DMS114 treated with DMSO at 0.1 percent for 48 hours (cell line): ENCODE measurements around the gene GTF3C1.
"Not testable (repeated sequence)": the region's sequence is repeated elsewhere in the genome, so short reads cannot be mapped to it uniquely, and the experiment has no call there.

ENCODE experiments used
- DNase-seq: peaks from one replicate; lab custom pipeline; 2025; ENCODE audit not compliant: unreplicated experiment; lab: John Stamatoyannopoulos, UW

Gene GTF3C1

DNA sequence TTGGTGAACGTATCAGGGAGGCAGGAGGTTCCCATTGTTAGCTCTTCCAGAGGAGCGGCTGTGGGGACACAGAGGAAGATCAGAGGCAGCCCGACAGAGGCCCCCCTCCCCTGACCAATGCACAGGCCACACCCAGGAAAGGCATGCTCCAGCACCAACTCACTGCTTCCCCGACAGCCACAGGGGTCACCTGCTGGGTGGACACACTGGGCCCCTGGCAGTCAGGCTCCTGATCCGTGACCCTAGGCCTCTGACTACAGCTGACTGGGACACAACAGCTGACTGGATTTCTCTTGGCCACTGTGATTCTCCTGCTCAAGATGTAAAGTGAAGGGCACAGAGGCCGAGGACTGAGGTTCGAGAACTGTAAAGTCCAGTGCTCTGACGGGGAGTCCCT lies 84.2 kb downstream of the GTF3C1 start:
- no peak for DNase-seq

GRCh38 chr16:27464626-27465482 lies 84.9 kb downstream of the GTF3C1 start:
- DNase-seq = no peak

GRCh38 chr16:27463741-27464591 lies 85.7 kb downstream of the GTF3C1 start:
- no peak for DNase-seq

- DNase-seq = no peak
Observed at GRCh38 chr16:27462846-27463682, 86.6 kb downstream of the GTF3C1 start.

DNA sequence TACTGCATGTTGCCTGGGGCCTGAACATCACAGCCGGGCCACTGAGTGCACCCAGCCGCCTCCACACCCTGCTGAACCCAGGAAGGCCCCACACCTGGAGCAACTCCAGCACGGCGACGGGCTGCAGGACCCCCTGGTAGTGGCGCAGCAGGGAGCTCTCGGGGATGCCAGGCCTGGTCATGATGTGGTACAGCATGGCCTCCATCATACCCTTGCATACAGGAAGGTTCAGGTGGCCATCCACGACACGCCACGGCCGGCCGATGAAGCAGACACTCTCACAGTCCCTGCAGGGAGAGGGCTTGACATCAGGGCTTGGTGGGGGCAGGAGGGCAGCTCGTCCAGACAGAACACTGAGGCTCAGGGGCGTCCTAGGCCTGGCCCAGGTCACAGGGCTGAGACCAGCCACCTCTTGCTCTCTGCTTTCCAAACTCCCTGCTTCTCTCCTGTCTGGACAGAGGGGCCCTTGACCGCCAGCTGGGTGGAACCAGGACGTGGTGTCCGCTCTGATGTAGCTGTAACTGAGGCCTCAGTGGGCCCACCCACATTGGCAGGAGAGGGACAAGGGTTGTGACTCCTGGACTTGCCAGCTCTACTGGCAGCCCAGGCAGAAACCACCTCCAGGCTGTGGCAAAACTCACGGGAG lies 87.4 kb downstream of the GTF3C1 start:
- DNase-seq = no peak

GRCh38 chr16:27461483-27462171 lies 88.1 kb downstream of the GTF3C1 start:
- no peak for DNase-seq

GRCh38 chr16:27460663-27461482 lies 88.8 kb downstream of the GTF3C1 start:
- DNase-seq = no peak

GRCh38 chr16:27460213-27460612 lies 89.5 kb downstream of the GTF3C1 start:
- DNase-seq = no peak

GRCh38 chr16:27458987-27459688 lies 90.6 kb downstream of the GTF3C1 start:
- no peak for DNase-seq

GRCh38 chr16:27458258-27458657 lies 91.5 kb downstream of the GTF3C1 start:
- no peak for DNase-seq

DNA sequence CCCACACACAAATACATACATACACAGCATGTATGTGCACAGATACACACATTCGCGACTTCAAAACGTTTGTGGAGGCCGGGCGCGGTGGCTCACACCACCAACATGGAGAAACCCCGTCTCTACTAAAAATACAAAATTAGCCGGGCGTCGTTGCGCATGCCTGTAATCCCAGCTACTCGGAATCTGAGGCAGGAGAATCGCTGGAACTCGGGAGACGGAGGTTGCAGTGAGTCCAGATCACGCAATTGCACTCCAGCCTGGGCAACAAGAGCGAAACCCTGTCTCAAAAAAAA lies 92.2 kb downstream of the GTF3C1 start:
- not testable (repeated sequence) for DNase-seq

- no peak for DNase-seq
Observed at GRCh38 chr16:27455700-27456099, 94.0 kb downstream of the GTF3C1 start.

DNA sequence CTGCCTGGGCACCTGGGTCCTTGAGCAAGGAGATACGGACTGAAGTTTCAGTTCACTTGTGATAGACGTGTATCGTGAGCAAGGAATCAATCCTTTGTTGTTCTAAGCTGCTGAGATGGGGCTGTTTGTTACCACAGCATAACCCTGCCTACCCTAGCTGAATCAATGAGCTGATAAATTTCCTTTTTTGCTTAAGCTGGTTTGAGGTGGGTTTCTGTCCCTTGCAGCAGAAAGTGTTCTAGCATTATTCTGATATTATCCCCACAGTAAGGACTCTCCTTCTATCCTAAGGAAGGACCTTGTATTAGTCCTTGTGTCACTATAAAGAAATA lies 96.3 kb downstream of the GTF3C1 start:
- no peak for DNase-seq

GRCh38 chr16:27452569-27453493 lies 96.9 kb downstream of the GTF3C1 start:
- no peak for DNase-seq

- no peak for DNase-seq
Observed at GRCh38 chr16:27450196-27450549, 99.5 kb downstream of the GTF3C1 start.

GRCh38 chr16:27449434-27450195 lies 100.1 kb downstream of the GTF3C1 start:
- DNase-seq = no peak
